CD4-positive, alpha-beta T cell treated with Interleukin-6 for 4 hours (primary cell): Measurements from ENCODE around the gene KPNA2.
"Not testable (repeated sequence)": the region's sequence is repeated elsewhere in the genome, so short reads cannot be mapped to it uniquely, and the experiment has no call there.

ENCODE experiments used
- DNase-seq: peaks from one replicate; pipeline ENCODE4 v3.0.0-alpha.2; 2020; ENCODE audit warnings: mixed read lengths

Gene KPNA2

GRCh38 chr17:68035523-68036303 lies at the start of gene KPNA2:
Gene KPNA2, plus strand, starts transcription at chr17:68035735. Its CDS starts 1,398 bp downstream, at chr17:68037133.
- peak; percentile 92 for DNase-seq

DNA sequence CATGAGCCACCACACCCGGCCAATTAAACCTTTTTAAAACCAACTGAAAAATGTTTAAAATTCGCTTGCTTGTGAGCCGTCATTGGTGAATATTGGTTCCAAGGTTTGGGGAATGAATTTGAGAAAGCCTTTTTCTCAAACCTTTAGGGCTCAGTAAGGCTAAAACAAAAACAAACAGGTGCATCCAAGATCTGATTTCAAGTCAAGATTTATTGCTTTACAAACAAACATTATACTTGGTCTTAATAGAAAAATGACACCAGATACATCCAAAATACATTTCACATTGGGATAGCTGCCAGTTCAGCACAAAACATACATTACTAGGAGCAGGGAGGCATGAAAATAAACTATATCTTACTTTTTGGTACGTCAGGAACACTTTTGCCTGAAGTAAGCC lies 44.6 kb upstream of the KPNA2 start:
- DNase-seq = no peak

DNA sequence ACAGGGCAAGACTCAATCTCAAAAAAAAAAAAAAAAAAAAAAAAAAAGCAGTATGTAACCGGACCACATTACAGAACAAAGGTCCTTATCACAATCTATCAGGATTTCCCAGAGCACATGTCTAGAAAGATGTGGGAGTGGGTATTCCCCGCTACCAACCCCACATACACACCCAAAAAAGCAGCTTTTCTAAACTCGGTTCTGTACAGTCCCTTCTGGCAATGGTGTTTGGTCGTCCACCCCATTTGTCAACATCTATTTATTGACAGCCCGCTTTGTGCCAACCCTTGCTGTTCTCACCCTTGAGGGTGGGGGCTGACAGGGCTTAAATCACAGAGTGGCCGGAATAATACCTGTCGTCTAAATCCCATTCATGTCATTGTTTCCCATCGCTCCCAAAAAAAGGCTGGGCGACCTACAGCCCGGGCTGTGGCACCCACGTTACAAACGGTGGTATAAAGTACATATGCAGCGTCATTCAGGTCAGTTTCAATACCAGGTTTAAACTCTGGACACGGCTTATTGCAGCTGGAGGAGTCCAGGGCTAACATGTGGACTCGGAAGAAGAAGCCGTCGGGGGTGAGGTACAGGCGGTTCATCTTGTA lies 42.9 kb upstream of the KPNA2 start:
- DNase-seq = no peak

DNA sequence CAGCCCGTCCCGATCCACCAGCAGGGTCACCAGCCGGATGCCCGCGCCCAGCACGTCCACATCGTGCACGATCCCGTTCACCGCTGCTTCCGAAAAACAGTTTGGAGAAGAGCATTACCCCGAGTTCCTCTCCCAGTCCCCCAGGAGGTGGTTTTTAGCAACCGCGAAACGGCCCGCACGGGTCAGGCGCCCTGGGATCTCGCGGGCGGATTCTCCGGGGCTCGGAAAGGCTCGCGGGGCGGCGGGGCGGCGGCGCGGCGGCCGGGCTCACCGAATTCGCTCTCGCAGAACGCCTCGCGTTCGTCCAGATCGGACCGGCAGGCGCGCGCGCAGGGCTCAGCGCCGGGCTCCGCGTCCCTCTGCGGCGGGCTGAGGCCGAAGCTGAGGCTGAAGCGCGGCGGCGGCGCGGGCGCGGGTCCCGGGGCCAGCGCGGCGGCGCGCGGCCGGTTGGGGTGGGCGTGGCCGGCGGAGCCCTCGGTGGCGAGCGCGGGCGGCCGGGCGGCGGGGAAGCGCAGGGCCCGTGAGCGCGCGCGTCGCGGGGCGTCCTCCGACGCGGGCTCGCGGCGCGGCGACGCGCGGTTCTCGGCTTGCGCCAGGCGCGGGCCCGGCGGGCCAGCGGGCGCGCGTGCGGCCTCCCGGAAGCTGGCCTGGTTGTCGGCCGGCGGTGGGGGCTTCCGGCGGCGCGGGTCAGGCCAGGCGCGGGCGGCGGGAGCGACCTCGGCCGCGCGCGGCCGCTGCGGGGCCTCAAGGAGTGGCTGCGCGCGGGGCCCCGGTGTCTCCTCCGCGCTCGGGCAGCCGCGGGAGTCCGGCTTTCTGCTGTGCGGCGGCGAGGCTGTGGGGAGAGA lies 42.2 kb upstream of the KPNA2 start:
- peak; percentile 74 for DNase-seq

GRCh38 chr17:67993998-67994361 lies 41.6 kb upstream of the KPNA2 start:
- no peak for DNase-seq

DNA sequence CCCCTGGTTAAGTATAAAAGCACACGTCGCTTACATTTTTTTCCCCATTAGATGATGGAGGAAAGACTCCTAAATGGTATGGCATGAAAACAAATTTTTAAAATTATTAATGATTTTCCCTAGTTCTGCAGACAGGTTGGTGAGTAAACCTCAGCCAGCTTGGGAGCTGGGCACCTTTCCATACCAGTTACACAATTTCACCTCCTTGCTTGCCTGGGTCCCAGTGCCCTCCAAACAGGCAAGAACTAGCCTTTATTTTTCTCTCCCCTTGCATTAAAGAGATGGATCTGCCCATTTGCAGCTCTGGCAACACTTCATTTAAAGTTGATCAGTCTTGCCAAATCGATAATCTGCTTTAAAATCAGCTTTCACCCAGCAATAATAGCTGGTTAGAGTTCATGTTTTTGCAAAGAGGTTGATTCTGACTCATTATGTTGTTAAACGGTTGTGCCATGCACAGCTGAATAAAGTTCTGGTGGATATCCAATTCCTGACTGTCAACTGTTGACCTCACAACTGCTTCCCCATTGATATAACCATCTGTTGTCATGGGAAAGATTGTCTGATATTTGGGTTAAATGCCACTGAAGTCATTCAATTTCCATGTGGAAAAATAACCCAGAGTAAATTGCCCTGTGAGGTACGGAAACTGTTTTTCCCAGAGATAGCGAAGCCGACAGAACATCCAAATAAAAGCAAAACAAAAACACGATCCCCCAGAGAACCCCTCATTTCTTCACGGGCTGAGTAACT lies 40.5 kb upstream of the KPNA2 start:
- DNase-seq = no peak

- peak; percentile 23 for DNase-seq
Measured at GRCh38 chr17:67995570-67996263, 39.8 kb upstream of the KPNA2 start.

DNA sequence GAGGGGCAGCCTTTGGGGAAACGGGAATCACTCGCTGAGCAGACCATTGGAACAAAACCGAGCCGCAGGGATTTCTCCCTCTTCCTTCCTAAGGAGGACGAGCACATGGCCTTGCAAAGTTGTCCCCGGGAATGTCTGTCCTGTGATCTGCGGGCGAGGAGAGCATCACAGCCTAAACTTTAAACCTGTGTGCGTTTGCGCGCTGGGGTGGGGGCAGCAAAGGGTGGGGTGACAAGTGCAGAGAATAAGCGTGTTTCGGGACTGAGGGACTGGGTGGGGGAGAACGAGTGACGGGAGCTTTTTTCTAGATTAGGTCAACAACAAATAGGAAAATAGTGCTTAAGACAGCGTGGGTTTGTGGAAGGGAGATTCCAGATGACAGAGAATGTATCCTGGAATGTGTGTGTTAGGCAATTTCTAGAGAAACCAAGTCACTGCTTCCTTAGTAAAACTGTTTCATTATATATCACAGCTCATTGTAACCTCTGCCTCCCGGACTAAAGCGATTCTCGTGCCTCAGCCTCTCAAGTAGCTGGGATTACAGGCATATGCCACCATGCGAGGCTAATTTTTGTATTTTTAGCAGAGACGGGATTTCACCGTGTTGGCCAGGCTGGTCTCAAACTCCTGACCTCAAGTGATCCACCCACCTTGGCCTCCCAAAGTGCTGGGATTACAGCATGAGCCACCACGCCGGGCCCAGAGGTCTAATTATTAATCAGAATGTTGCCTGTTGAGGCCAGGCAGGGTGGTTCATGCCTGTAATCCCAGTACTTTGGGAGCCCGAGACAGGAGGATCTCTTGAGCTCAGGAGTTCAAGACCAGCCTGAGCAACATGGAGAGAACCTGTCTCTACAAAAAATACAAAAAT lies 39.0 kb upstream of the KPNA2 start, which contains the start of gene C17orf58:
Gene C17orf58 (minus strand): TSS at position 169 of the 871 bp plus-strand sequence. CDS start 271 bp downstream, outside the sequence.
- not testable (repeated sequence) for DNase-seq

GRCh38 chr17:67998466-67998865 lies 37.1 kb upstream of the KPNA2 start:
- DNase-seq = no peak

GRCh38 chr17:67999291-67999911 lies 36.1 kb upstream of the KPNA2 start:
- no peak for DNase-seq

DNA sequence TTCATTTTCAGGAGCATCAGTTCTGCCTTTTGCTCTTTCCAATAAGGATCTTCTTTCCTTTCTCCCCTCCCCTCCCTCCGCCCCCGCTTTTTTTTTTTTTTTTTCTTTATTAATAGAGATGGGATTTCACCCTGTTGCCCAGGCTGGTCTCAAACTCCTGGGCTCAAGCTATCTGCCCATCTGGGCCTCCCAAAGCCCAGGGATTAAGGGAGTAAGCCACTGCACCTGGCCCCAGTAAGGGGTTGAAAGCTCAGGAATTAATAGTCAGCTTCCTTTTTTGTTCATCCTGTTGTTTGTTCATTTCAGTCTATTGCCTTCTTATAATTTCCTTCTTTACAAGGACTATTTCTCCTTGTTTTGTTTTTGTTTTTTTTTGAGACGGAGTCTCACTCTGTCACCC lies 31.3 kb upstream of the KPNA2 start:
- no peak for DNase-seq

DNA sequence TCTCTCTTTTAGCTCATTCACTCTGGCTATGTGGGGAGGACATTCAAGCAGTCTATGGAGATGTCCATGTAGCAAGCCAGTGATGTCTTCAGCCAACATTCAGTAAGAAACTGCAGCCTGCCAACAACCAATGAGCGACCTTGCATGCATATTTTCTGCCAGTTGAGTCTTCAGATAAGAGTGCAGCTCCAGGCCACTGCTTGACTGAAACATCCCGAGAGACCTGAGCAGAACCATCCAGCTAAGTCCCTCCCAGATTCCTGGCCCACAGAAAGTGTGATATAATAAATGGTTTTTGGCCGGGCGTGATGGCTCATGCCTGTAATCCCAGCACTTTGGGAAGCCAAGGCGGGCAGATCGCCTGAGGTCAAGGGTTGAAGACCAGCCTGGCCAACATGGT lies 28.7 kb upstream of the KPNA2 start:
- DNase-seq = no peak

DNA sequence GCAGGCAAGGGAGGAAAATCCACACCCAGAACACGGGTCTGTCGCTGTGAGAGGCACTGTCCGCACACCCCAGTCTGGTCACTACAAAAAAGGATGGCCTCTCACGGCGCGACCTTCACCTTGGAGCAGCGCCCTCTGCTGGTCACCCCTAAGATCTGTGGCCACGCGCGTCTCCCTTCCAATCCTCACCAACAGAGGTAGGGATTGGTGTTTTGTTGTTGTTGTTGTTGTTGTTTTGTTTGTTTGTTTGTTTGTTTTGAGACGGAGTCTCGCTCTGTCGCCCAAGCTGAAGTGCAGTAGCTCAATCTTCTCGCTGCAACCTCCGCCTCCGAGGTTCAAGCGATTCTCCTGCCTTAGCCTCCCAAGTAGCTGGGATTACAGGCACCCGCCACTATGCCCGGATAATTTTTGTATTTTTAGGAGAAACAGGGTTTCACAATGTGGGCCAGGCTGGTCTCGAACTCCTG lies 24.3 kb upstream of the KPNA2 start:
- peak; percentile 71 for DNase-seq

- DNase-seq = no peak
Measured at GRCh38 chr17:68013385-68013784, 22.1 kb upstream of the KPNA2 start.

DNA sequence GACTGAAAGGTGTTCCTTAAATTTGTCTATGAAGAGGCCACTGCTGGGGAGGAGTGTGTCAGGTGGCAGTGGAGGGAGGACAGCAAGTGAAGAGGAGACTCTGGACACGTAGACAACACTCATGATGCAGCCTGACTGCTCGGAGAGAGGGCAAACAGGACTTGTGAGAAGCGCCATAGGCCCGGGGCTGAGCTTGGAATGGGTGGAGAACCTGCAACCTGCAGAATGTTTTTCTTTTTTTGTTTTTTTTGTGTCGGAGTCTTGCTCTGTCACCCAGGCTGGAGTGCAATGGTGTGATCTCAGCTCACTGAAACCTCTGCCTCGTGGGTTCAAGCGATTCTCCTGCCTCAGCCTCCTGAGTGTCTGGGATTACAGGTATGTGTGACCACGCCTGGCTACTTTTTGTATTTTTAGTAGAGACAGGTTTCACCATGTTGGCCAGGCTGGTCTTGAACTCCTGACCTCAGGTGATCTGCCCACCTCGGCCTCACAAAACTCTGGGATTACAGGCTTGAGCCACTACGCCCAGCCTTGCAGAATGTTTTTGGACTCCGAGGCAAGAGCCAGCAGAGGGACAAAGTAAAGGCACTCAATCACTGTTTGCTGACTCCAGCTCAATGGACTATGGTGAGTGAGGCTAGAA lies 20.3 kb upstream of the KPNA2 start:
- no peak for DNase-seq

- no peak for DNase-seq
Measured at GRCh38 chr17:68016838-68017237, 18.7 kb upstream of the KPNA2 start.

GRCh38 chr17:68018493-68018892 lies 17.0 kb upstream of the KPNA2 start:
- not testable (repeated sequence) for DNase-seq

- DNase-seq = no peak
Measured at GRCh38 chr17:68019336-68019674, 16.2 kb upstream of the KPNA2 start.

GRCh38 chr17:68019675-68020408 lies 15.7 kb upstream of the KPNA2 start:
- peak; percentile 93 for DNase-seq
